CD4-positive, alpha-beta T cell treated with Interleukin-21 for 1 hour (primary cell): ENCODE data around the gene CHERP.

Source experiments
- DNase-seq: peaks from one replicate; pipeline ENCODE4 v3.0.0-alpha.2; 2020

CHERP gene

DNA sequence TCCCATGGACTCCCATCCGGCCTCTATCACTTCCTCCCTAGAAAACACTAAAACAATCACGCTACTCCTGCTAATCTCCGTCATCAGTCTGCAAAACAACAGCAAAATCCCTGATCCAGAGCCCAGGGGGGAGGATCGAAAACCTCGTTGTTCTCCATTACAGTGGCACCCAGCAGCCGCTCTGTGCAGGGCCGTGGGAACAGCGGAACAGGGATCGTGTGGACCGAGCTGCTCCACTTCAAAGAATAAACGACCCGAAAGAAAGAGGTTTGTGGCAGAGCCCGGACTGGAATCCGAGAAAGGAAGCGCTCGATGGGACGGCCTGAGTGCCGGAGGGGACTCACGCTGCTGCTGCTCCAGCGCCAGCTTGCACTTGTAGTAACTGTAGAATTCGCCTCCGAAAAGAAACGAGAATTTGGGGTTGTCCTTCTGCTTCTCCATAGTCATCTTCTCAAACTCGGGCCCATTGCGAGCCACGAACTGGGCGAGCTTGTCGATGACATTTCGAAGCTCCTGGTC is 652 bp downstream of the CHERP start:
- no peak for DNase-seq

DNA sequence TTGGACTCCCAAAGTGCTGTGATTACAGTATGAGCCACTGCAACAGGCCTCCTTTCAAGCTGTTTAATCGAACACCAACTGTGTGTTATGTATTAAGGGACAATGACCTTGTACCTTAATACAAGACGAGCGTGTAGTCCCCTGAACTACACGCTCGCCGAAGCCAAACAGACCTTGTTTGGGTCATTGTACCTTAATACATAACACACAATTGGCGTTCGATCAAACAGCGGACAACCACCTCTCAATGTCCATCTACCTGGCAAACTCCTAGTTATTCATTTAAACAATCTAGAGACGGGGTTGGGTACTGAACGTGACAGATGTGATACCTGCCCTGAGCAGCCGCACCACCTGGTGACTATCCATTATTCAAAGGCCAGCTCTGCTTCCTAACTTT is 1.3 kb downstream of the CHERP start:
- DNase-seq: no peak

DNA sequence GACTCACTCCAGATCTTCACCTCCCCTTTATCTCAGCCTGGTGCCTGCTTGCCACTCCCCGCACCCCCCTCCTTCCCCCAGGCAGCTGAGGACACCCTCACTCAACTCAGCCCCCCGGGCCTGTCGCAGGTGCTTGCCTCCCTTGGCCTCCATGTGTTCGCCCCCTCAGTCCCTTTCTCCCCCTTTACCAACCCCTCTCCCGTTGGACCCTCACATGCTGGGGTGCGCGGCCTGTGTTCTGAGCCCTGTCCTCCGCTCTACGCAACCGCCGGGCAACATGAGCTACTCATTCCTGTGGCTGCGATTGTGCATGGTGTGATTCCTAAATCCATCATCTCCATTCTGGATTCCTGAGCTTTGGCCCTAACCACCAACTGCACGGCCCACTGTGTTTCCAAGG is 5.1 kb downstream of the CHERP start:
- DNase-seq: no peak

DNA sequence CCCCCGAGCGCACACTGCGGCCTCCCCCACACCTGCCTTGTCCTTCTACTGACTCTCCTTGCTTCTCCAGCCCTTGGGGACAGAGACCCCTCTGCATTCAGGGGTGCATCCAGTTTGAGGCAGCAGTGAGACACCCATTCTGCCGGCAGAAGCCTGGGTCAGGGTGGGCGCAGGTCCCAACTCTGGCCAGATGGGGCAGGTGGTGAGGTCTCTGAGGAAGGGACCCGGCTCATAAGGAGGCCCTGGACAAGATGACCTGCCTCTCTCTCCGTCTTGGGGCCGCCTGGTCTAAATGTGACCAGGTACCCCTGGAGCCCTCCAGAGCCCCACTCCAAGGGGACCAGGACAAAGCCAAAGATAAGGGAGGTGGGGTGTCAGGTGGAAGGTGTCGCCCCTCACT is 6.1 kb downstream of the CHERP start:
- DNase-seq: no peak

DNA sequence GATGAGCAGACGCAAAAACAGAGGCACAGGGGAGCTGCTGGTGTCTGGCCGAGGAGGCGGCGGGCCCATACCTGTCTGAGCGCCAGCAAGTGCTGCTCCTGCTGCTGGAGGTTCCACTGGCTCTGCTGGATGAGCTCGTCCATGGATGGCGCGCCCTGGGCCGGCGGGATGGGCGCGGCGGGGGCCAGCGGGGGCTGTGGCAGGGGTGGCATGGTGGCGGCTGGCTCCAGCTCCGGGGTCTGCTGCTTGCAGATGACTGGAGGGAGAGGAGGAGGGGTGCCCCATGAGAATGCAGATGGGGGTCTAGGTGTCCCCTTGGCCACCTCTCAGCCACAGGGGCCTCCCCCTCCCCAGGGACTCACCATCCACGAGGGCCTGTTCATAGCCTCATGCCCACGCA is 6.9 kb downstream of the CHERP start:
- DNase-seq: no peak

DNA sequence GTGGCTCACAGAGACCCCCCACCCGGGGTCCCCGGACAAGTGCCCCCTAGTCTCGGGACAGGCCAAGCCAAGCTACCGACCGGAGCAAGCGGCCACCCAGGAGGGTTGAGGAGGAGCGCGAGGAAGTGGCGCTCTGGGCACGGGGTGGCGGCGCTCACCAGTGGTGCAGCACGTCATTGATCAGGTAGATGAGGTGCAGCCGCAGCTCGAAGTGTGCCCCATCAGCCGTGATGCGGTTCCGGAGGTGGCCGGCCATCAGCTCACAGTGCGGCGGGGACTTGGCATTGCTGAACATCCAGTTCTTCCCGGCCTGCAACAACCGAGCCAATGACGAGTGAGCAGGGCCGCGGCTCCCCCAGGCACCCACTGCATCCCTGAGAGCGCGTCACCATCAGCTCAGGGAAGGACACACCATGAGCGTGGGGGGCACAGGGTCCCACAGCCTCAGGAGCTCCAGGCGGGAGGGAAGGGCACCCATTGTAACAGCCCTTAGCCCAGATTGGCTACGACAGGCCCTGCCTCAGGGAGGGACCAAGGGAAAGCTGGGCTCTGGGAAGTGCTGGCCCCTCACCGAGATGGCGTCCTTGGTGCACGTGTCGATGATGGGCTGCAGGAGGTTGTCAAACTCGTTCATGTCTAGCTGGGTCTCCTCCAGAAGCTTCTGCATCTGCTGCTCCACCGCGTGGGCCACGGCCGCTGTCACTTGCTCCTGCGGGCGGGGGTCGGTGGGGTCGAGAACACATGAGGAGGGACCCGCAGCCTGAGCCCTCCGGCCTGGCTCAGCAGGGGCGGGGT is 9.6 kb downstream of the CHERP start:
- no peak for DNase-seq

DNA sequence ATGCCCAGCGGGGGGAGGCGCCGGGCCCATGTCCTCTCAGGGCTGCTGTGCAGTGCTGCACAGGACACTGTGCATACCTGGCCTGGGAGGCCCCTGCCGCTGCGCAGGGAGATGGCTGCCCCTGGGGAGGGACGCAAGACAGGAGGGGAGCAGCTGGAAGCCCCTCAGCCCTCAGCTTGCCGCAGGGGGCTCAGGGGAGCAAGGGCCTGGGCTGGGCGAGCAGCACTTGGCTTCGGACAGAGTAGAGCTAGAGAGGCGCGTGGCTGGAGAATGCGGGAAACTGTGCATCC is 10.9 kb downstream of the CHERP start:
- DNase-seq: no peak

DNA sequence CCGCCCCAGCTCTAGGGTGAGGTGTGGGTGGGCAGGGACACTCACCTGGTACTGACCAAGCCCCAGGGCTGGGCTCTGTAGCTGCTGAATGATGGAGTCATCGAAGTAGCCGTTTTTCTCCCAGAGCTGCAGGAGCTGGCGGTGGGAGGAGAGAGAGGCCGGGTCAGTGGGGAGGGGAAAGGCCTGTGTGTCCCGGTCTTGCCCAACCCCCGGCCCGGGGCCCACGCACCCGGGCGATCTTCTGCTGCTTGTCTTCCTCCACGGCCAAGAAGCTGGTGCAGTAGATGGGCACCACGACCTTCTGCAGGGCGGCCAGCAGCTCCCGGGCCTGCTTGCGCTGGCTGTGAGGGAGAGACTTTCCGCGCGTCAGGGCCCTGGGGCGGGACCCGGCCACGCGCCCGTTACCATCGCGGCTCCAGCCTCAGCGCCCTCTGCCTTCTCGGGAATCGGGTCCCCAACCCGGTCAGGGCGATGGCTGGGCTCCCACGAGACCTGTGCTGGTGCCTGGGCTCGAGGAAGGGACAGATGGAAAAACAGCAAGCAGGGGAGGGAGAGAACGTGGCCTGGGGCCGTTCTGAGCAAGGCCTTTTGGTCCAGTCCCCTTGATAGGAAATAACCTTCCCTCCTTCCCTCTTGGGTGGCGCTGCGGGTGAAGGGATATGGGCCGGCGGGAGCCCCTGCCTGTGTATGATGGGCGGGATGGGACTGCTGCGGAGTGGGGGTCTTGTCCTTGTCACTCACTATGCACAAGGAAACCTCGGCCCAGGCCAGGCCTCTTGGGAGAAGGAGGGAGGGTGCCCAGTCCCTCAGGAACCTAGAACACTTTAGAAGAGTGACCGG is 11.5 kb downstream of the CHERP start:
- DNase-seq: no peak

DNA sequence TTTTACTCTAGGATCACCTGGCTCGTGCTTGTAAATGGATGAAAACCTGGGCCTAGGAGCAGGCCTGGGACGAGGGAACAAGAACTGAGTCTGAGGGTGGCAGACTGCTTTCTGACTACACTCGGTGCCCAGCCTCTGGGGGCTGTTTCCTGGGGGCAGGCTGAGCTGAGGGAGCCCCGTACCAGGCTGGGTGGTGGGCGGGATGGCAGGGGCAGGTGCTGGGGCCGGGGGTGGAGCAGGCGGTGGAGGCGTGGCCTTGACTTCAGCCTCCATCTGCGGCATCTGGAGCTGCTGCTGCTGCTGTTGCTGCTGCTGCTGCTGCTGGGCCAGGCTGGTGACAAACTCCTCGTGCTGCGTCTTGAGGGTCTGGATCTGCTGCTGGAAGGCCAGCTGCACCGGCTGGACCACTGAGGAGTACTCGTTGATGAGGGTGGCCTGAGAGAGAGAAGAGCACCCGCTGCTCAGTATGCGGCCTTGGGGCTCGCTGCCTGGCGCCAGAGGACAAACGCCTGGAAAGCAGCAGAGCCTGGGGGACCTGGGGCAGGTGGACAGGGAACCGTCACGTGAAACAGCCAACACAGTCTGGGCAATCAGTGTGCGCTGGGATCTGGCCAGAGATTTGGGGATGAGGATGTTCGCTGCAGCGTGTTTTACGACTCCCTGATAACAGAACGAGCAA is 12.6 kb downstream of the CHERP start:
- no peak for DNase-seq

DNA sequence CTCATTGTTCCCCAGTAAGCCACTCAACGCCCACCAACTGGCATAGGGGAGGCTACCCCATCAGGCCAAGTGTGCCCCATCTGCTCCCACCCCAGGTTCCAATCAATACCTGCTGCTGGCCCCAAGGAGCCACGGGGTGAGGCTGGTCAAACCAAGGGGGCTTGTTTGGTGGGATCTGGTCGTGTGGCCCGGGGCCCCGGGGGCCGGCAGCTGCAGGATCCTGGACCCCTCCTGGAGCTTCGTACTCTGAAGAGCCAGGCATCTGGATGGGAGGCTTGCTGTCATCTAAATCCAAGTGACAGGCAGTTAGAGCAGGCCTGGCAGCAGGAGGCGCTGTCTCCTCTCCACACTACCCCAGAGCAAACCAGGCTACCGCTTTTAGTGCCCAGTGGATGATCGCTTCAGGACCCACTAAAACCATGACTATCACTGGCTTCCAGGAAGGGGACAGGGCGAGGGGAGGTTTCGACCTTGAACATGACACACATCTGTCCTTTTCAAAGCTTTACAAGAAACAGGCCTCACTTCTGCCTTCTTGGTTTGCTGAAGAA is 14.2 kb downstream of the CHERP start:
- peak; percentile 57 for DNase-seq

DNA sequence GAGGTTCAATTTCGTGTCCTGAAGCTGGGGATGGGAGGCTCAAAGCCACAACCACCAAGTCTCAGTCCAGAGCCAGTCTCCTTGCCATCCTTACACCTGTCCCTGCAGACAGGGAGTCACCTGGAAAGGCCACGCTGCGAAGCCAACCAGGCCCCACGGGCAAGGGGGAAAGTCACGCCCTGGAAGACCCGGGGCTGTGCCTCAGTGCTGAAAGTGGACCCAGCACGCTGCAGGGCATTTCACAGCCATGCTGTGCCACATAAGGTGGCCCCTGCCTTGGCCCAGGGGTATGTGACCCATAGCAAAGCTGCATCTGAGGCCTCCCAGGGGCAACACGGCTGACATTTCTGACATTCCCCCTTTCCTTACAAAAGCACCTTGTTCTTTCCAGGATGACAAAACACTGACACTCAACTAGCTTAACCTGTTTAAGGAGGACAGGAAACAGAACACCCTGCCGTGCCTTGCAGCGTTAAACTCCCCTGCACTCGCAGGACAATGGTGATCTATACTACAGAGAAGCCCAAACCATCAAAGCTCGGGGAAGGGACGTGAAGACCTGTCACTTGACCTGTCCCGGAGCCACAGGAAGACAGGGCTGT is 14.8 kb downstream of the CHERP start:
- no peak for DNase-seq

DNA sequence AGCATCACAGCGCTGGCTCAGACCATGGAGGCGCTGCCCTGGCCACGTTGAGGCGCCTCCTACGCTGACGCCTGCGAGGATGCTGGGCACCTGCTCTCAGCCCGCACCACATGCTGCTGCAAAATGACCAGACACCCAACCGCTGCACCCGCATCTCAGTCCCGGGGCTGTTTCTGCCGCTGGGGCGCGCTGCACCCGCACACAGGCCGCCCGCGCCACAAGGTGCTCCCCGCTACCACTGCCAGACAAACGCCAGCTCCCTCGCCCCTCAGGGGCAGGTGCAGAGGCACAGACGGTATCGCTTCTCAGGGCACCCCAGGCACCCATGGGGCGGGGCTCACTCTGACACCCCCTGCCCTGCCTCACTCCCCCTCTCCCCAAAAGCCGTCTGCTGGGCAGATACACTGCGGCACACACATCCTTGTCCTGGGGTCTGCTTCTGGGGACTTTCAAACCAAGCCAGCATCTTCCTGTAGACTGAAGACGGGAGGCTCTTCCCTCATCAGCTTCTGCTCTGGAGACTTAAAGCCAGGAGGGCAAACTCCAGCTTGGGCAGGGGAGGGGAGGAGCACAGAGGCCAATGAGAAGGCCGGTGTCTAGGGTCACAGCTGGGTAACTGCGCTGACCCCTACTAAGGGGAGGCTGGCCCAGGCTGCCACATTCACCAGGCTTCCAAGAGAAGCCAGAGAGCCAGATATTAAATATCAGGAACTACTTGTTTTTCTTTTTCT is 16.3 kb downstream of the CHERP start:
- DNase-seq: no peak

DNA sequence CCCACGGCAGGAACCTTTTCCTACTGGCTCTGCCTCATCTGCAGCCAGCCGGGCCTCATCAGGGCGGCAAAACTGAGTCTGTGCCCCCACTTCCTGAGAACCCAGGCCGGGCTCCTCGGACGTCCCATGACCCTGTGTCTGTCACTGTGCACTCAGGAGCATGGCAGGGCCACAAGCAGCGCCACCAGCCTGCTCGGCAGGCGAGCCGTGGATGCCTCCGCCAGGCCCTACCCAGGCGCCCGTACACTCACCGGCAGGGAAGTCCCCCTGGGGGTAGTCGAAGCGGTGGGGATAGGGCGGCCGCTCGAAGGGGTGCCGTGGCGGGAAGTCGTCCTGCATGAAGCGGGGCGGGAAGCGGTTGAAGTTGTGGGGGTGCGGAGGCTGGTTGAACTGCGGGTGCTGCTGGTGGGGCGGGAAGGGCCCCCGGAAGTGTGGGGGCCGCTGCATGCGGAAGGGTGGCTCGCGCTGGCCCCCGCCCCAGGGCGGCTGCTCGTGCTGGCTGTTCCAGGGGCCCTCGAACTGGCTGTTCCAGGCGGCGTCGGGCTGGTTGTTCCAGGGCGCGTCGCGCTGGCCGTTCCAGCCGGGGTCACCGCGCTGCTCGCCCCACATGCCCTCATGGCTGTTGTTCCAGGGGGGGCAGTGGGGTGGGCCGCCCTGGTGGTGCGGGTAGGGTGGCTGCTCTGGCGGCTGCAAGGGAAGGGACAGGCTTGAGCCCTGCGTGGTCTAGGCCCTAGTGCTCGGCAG is 17.1 kb downstream of the CHERP start:
- no peak for DNase-seq

DNA sequence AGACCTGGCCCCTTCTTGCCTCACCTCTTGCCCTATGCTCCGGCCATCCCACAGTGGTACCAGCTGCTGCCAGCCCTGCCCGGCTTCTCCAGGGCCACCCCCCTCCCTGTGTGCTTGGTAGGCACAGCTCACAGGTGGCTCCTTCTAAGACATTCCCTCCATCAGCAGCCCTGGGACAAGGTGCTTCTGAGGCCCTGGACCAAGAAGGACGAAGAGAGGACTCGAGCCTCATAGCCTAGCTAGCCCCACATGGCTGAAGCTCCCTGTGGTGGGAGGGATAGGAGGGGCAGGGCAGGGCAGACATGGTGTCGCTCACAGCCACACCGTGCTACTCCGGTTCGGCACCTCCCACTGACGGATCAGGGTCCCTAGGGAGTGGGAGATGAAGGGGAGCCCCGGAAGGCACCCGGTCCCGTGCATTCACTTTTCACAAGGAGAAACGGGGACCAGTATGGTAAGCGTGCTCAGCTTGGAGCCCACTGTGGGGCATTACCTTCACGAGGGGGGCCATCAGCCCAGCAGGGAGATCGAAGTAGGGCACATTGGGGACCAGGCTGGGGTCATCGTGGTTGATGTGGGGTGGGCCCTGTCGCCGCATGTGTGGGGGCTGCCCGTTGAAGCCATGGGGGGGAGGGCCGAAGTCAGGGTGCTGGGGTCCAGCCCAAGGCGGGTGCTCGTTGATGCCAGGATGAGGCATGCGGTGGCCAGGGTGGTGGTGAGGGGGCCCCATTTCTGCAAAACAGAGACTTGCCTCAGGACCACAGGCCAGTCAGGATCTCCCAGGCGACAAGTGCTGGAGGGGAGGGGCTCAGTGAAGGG is 19.5 kb downstream of the CHERP start:
- no peak for DNase-seq

DNA sequence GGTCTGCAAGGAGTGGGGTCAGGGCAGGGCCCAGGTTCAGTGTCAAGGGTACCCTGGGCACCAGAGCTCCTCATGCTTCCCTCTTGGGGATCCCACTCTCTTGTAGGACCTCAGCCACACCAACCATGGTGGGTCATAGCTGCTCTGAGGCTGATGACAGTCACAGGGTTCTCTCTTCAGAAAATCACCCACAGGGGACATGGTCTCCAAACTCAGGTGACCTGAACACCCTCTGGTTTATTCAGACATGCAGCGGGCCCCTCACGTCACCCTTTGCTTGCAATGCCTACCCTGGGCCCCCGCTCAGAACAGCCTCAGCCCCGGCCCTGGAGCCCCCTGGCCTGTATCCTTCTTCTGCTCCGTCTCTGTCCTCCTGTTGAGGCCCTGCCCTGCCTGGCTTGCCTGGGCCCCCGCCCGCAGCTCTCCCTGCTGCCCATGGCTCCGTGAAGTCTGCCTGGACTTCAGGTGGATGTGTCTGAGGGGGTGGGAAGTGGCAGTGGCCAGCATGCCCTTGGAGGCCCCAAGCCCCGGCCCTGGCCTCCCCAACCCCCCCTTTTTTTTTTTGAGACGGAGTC is 20.4 kb downstream of the CHERP start:
- DNase-seq: no peak

DNA sequence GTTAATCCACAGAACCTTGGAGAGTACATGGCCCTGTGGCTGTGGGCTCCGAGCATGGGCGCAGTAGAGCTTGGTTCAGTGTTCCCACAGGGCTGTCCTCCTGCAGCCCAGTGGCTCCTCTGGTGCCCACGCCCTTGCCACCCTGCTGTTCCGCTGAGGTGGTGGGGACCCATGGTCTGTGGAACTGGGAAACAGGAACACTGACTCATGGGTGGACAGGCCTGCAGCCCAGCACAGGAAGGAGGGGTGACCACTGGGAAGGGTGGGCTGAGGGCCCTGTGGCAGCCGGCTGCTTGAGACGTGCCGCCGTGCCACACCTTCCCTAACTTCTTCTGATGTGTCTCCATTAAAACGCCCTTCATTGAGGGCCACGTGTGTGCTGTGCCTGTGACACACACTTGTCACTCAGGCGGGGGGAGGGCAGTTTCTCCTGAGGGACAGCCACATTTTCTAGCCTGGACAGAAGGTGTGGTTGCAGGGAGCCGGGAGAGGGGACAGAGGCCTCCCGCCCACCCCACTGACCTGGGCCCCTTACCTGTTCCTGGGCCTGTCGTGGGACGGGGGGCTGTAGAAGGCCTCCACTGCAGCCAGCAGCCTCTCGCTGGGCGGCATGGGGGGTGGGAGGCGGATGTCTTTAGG is 21.1 kb downstream of the CHERP start:
- DNase-seq: no peak

DNA sequence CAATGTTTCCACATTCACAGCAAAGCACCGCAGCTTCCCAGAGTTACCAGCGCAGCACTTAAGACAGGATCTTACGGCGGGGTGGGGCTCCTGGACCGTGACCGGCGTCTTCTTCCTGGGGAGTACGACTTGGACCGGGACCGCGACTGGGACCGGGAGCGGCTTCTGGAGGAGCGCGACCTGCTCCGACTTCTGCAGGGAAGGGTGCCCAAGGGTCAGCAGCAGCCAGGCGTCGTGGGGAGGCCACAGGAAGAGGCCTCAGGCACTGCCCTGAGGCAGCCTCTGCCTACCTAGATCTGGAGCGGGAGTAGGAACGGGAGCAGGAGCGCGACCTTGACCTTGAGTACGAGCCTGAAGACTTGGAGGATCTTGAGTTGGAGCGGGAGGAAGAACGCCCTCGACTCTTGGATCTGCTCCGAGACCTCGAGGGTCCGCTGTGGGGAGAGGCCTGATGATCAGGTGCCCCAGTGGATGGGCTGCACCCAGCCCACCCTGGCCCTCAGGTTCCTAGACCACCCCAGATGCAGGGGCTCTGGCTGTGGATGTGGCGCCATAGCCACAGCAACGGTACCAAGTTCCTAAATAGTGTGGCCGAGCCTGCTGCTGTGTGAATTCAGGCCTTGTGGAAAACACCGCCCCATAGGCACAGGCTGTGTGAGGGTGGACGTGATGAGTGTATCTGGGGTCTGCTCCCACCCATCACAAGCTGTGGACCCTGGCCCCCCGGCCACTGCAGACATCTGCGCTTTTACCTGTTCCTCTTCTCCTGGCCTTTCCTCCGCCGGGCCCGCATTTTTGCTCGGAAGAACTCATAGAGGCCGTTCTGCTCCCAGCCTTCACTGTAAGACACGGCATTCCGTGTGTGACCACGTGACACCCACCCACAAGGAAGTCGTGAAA is 21.9 kb downstream of the CHERP start:
- DNase-seq: no peak

DNA sequence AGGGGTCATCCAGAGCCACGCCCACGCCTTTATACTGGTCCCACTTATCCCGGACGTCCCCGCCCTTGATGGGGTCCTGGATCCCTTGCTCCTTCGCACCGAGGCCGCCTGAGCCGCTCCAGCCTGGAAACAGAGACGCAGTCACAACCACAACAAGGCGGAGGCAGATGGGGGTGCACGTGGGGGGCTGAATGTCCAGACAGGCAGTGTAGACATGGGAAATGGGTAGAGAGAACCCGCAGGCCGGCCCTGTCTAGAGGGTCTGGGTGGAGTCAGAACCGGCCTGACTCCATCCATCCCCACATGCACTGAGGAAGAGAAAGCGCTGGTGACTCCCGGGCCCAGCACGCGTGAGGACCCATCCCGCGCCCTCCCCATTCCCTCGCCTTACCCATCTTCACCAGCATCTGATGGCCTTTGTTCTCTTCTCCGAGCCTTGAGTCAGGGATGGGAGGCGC is 23.0 kb downstream of the CHERP start:
- no peak for DNase-seq
